Activated CD8-positive, alpha-beta memory T cell treated with anti-CD3 and anti-CD28 coated beads, Interleukin-2, amount 50 U/mL, for 1 hour (primary cell): ENCODE results near the gene CRIM1.

Source experiments
- DNase-seq: peaks from one replicate; pipeline ENCODE4 v3.0.0-alpha.2; 2020; ENCODE audit errors: extremely low read depth

The CRIM1 gene

DNA sequence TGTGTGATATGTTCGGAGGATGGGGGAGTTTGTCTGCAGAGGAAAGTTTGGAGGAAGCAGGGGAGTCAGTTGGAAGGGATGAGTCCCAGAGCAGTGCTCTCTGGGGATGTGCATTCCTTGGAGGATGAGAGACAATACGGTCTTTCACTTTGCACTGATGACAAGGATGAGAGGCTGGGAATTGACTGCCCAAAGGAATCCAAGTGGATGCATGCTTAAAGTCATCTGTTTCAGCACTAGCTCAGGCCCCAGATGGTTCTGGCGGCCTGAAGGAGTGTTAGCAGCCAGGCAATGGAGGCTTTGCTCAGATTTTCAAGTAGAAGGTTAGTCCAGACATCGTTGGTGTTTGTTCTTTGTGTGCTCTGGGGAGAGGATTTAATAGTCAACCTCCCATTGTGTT is 100.2 kb downstream of the CRIM1 start:
- DNase-seq, result no peak

GRCh38 chr2:36456227-36457175 is 100.9 kb downstream of the CRIM1 start:
- no peak for DNase-seq

GRCh38 chr2:36458106-36458505 is 102.5 kb downstream of the CRIM1 start:
- DNase-seq, result no peak

DNA sequence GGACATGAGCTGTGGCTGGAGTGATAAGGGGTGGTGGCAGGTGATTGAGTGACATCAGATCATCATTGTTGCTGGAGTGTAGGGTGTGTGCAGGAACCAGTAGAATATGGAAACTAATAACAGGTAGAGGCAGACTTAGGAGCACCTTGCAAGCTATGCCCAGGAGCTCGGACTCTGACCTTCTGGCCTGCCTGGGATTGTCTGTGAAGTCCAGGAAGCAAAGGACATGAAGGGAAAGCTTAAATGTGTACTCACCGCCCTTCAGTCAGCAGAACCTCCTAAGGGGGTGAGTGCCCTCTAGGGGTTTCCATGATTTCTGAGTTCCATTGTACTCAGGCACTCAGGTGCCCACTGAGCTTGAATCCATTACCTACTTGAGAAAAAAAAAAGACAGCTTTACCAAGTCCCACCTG is 104.2 kb downstream of the CRIM1 start:
- no peak for DNase-seq

DNA sequence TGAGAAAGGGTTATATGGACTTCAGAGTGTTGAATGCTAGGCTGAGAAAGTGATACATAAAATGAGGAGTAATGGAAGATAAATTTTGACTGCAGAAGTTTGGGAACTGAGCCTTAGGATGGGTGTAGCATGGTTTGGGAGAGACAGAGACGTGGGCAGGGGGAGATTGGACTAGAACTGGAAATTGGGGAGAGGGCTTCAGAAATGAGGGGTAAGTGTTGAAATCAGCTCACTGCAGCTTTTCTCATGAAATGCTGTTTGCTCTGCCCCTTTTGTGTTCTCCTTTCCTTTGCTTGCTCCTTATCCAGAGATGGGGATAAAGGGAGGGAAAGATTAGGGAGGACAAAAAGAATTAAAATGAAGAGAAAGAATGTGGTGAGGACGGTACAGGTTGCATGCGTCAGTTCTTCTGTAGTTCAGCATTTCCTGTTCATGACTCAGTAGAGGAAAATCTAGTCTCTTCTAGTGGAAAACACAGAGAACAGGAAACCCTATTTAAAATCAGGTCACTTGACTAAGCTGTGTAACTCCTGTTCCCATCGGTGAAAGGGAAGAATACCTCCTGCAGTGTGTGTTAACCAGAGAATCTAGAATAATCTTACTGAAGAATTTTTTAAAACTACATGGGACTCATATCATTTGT is 105.6 kb downstream of the CRIM1 start:
- DNase-seq, result no peak

DNA sequence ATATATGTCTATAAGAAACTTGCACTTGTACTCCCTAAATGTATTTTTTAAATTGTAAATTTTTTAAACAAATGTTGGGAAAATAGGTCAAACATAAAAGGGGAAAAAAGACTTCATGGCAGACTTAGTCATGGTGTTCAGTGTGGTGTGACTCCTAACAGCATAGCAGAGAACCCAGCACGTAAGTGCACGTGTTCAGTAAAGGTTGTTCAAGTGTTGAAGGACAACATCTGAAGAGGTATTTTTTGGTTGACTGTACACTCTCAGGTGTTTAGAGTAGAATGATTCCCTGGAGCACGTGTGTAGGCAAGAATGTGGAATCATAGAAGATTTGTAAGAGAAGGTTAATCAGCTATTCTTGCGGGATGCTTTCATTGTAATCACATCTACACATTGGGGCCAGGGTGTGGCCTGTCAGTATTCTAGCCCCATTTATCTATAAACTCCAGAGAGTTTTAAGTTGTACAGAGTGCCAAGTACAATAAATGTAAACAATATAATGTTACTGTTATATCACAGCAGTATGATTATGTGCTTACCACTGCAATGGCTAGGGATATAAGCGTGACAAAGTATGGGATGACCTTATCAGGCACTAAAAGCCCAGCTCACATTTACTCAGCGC is 106.8 kb downstream of the CRIM1 start:
- no peak for DNase-seq

- no peak for DNase-seq
Observed at GRCh38 chr2:36463365-36463764, 107.8 kb downstream of the CRIM1 start.

DNA sequence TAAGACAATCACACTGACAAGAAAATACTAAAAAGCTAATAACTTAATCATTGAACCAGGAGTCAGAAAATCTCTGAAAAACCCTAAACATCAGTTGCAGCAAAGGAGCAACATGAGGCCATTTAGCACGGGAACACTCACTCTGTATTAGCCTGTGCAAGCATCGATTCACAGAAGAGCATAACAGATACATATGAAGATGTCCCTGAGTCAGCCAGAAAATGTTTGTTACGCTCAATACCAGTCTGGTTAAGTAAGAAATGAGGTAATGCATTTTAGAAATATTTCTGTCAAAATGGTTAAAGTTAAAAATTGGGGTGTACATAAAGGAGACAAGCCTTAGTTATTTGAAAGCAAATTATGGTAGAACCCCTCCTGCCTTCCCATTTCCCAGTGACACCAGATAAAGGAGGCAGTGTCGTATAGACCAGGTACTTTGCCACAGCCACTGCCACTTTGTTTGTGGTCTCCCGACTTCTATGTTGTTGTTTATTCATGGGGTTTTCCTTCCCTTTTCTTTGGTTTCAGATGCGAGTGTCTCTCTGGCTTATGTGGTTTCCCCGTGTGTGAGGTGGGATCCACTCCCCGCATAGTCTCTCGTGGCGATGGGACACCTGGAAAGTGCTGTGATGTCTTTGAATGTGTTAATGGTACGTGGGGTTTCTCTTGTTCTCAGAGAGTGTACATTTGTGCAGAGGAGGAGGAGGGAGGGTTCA is 108.6 kb downstream of the CRIM1 start:
- DNase-seq, result no peak

GRCh38 chr2:36466135-36466534 is 110.6 kb downstream of the CRIM1 start:
- DNase-seq, result no peak

DNA sequence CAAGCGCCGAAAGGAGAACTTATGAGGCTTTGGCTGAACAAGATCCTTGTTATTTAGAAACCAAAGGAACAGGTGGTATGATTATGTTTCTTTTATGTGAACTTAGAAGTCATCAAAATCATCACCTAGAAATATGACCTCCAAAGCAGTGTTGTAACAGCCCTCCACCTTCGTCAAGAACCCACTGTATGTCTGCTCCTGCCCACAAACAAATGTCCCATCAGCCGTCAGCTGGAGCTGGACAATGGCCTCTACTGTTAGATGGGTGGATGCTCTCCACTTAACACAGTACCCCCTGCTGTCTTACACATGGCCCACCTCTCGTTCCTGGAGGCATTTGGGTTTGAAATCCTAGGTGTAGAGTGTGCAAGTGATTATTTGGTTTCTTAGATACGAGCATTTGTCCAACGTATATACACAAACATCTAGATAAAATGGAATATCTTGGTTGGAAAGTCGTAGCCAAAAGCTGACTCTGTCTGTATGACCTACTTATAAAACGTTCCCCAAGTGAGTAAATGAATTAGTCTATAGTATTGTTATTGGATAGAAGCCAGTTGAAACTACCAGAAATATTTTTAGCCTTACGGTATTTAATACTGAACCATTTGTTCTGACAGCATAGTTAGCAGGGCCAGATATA is 113.0 kb downstream of the CRIM1 start:
- no peak for DNase-seq

GRCh38 chr2:36469106-36469477 is 113.5 kb downstream of the CRIM1 start:
- DNase-seq, result no peak

- DNase-seq, result no peak
Observed at GRCh38 chr2:36469710-36470109, 114.1 kb downstream of the CRIM1 start.

- no peak for DNase-seq
Observed at GRCh38 chr2:36473230-36473629, 117.7 kb downstream of the CRIM1 start.

DNA sequence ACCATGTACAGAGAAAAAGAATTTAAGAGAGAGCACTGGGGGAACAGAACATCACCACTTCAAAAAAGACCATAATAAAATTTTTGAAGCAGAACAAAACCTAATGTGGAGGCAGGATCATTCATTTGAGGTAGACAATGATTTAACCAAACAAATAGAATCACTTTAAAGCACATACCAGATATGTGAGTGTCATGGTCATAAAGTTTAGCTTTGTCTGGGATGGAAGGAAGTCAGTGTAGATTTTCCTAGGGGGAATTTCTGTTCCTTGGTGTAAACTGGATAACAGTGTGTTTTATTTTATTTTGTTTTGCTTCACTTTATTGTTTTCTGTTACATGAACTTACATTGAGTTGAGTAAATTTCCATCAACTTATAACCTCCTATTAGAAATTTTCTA is 120.8 kb downstream of the CRIM1 start:
- DNase-seq, result no peak

GRCh38 chr2:36477315-36477714 is 121.7 kb downstream of the CRIM1 start:
- no peak for DNase-seq

- DNase-seq, result no peak
Observed at GRCh38 chr2:36477746-36478145, 122.2 kb downstream of the CRIM1 start.

DNA sequence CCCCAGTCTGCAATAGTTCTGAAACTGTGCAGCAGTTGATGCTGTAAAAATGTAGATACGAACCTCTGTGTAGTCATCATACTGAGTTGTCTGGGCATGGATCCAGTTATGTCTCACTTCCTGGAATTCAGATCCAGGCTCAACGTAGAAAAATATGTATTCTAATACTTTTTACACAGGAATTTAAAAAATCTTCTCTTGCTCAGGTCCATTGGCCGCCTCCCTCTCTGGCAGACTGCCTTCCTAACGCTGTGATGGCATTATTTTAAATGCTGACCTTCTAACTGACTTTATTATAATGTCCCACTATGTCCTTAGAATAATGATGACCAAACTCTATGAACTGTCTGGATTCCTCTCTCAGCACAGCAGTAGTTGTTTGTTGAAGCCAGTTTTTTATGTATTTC is 122.8 kb downstream of the CRIM1 start:
- no peak for DNase-seq

GRCh38 chr2:36478999-36479398 is 123.4 kb downstream of the CRIM1 start:
- no peak for DNase-seq

GRCh38 chr2:36479406-36479805 is 123.8 kb downstream of the CRIM1 start:
- no peak for DNase-seq

DNA sequence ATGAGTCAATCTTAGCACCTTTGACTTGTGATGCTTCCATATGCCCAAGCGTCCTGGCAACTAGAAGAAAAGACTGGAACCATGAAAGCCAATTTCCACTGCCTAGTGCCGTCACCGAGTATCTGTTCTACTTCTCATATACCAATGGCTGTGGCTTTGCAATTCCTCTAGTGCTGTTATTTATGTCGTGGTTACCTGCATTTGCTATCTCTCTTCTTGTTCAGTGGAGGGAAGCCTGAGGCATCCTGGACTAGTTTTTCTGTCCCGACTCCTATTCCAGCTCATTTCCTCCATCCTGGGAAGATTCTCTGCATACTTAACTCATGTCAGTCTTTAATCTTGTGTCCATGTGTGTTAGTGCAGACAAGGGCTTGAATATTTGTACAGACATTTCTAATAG is 124.5 kb downstream of the CRIM1 start:
- DNase-seq, result no peak

- no peak for DNase-seq
Observed at GRCh38 chr2:36480636-36481035, 125.1 kb downstream of the CRIM1 start.

DNA sequence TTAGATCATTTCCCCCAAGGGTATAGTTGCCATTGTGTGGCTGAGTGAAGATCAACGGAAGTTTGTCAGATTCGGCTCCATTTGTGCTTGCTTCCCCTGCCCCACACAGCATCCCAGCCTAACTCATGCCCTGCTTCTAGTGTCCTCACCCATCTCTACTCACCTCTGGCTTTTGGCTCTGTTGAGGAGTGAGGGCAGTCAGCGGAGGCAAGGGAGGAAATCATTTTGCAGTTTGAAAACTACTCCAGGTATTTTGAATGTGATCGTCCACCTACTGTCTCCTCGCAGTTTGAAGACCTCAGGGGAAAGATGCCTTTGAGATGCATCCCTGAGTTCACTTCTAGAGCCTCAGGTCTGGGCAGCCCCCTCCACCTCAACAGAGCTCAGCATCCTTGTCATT is 126.1 kb downstream of the CRIM1 start:
- no peak for DNase-seq
